HepG2 (cell line): ENCODE results near the gene CIITA. TPM values are rescaled to one million over a fixed set of nuclear protein-coding genes. Genes with fewer than 3 reads are reported as not detected.

Source experiments
- ATF2 ChIP-seq: sonication (generic); formaldehyde crosslinking; IDR thresholded peaks from 2 replicates; pipeline ENCODE4 v1.4.0; 2020; ENCODE audit warnings: missing genetic modification reagents
- CBX5 ChIP-seq: sonication (generic); formaldehyde crosslinking; IDR thresholded peaks from 2 replicates; pipeline ENCODE4 v1.4.0; 2020; ENCODE audit warnings: missing genetic modification reagents, borderline replicate concordance
- CTCF ChIP-seq: sonication (generic); formaldehyde crosslinking; IDR thresholded peaks from 2 replicates; pipeline ENCODE4 v1.5.0; 2020; ENCODE audit warnings: mild to moderate bottlenecking, missing genetic modification reagents, moderate library complexity
- ELF1 ChIP-seq: sonication (generic); formaldehyde crosslinking; IDR thresholded peaks from 2 replicates; pipeline ENCODE4 v1.4.0; 2020; ENCODE audit warnings: missing genetic modification reagents
- FOSL2 ChIP-seq: sonication (generic); formaldehyde crosslinking; IDR thresholded peaks from 2 replicates; pipeline ENCODE4 v1.4.0; 2020; ENCODE audit warnings: missing genetic modification reagents
- HOMEZ ChIP-seq: IDR thresholded peaks from 2 replicates; pipeline ENCODE4 v1.6.1; 2016; ENCODE audit warnings: low read depth
- JUN ChIP-seq: sonication (generic); formaldehyde crosslinking; IDR thresholded peaks from 2 replicates; pipeline ENCODE4 v1.4.0; 2020; ENCODE audit warnings: mild to moderate bottlenecking, missing genetic modification reagents
- KLF11 ChIP-seq: IDR thresholded peaks from 2 replicates; pipeline ENCODE4 v1.6.1; 2016; ENCODE audit warnings: missing compliant biosample characterization
- KLF13 ChIP-seq: sonication (generic); formaldehyde crosslinking; IDR thresholded peaks from 2 replicates; pipeline ENCODE4 v1.4.0; 2020; ENCODE audit warnings: mild to moderate bottlenecking, missing genetic modification reagents
- KMT2A ChIP-seq: sonication (generic); formaldehyde crosslinking; IDR thresholded peaks from 2 replicates; pipeline ENCODE4 v1.4.0; 2020; ENCODE audit warnings: missing genetic modification reagents
- MED1 ChIP-seq: sonication (generic); formaldehyde crosslinking; IDR thresholded peaks from 2 replicates; pipeline ENCODE4 v1.4.0; 2020; ENCODE audit warnings: missing genetic modification reagents
- MEIS1 ChIP-seq: sonication (generic); formaldehyde crosslinking; IDR thresholded peaks from 2 replicates; pipeline ENCODE4 v1.9.0; 2021; ENCODE audit warnings: mild to moderate bottlenecking, missing genetic modification reagents, moderate library complexity, borderline replicate concordance
- PHF8 ChIP-seq: sonication (generic); formaldehyde crosslinking; IDR thresholded peaks from 2 replicates; pipeline ENCODE4 v1.5.0; 2020; ENCODE audit warnings: missing genetic modification reagents
- PPARG ChIP-seq: conservative IDR thresholded peaks from 2 replicates; pipeline ENCODE4 v1.6.1; 2016; ENCODE audit warnings: missing biosample characterization, missing genetic modification reagents
- ZBTB8A ChIP-seq: sonication (generic); formaldehyde crosslinking; IDR thresholded peaks from 2 replicates; pipeline ENCODE4 v1.4.0; 2020; ENCODE audit warnings: mild to moderate bottlenecking, low read depth, missing genetic modification reagents, borderline replicate concordance
- ZNF124 ChIP-seq: sonication (generic); formaldehyde crosslinking; IDR thresholded peaks from 2 replicates; pipeline ENCODE4 v1.4.0; 2020; ENCODE audit warnings: missing genetic modification reagents
- ZNF160 ChIP-seq: sonication (generic); formaldehyde crosslinking; IDR thresholded peaks from 2 replicates; pipeline ENCODE4 v1.8.0; 2022; ENCODE audit warnings: mild to moderate bottlenecking, inconsistent platforms, missing genetic modification reagents
- ZNF256 ChIP-seq: sonication (generic); formaldehyde crosslinking; conservative IDR thresholded peaks from 2 replicates; pipeline ENCODE4 v1.4.0; 2020; ENCODE audit warnings: missing genetic modification reagents
- ZNF570 ChIP-seq: sonication (generic); formaldehyde crosslinking; IDR thresholded peaks from 2 replicates; pipeline ENCODE4 v1.4.0; 2020; ENCODE audit warnings: mild to moderate bottlenecking, missing genetic modification reagents, borderline replicate concordance
- ZNF841 ChIP-seq: sonication (generic); formaldehyde crosslinking; IDR thresholded peaks from 2 replicates; pipeline ENCODE4 v1.8.1; 2023; ENCODE audit warnings: missing genetic modification reagents, borderline replicate concordance
- ZSCAN9 ChIP-seq: IDR thresholded peaks from 2 replicates; pipeline ENCODE4 v1.6.1; 2016; ENCODE audit warnings: borderline replicate concordance
- ZUFSP ChIP-seq: sonication (generic); formaldehyde crosslinking; IDR thresholded peaks from 2 replicates; pipeline ENCODE4 v1.9.0; 2021; ENCODE audit warnings: missing genetic modification reagents, mild to moderate bottlenecking, borderline replicate concordance
- polyA plus RNA-seq, 8 experiments: library from polyadenylated mRNA; depleted of rRNA in 3 of 8; stranded (reverse) in 7 of 8; unstranded in 1 of 8; fragments of >200 nt; fragmentation: Illumina TruSeq in 4 of 8; extraction: Trizol in 4 of 8; gene quantifications; 2 replicates each; pipeline versions ENCODE4 v1.2.1 to v1.2.3, GENCODE V29; 2011 to 2016; ENCODE audit warnings: low read depth in 4 of 8, missing spikeins in 1 of 8, mixed read lengths in 1 of 8; ENCODE audit not compliant: insufficient read depth in 1 of 8
- total RNA-seq, 5 experiments: library from RNA; depleted of rRNA; stranded (reverse); fragments of >200 nt; fragmentation: Illumina TruSeq; extraction: Trizol; gene quantifications; 2 replicates each; pipeline ENCODE4 v1.2.3, GENCODE V29; 2016; ENCODE audit warnings: low read depth in 1 of 5

Gene CIITA
- total and polyA plus RNA-seq, 2 of the 13 experiments (the other 11 are each of a cell fraction or from before 2014, with no cell fraction given): 0.08 to 0.09 TPM

- TF ChIP-seq FOSL2 (no peak), ZNF124 (no peak), ZUFSP (CRISPR knock-in tag) (no peak), PHF8 (no peak), KLF11 (CRISPR knock-in tag) (no peak), ZBTB8A (no peak), ZNF160 (CRISPR knock-in tag) (no peak), ZSCAN9 (CRISPR knock-in tag) (0 out of 2 replicates have a peak, but pooled peaks have one; percentile 40), KLF13 (CRISPR knock-in tag) (no peak), ATF2 (CRISPR knock-in tag) (peak; percentile 33; the same call in 1 of the 2 replicates), HOMEZ (CRISPR knock-in tag) (no peak), CTCF (peak; percentile 88), PPARG (CRISPR knock-in tag) (no peak; the same call in 1 of the 2 replicates), ELF1 (CRISPR knock-in tag) (peak; percentile 32; the same call in 1 of the 2 replicates), JUN (CRISPR knock-in tag) (no peak), MED1 (CRISPR knock-in tag) (no peak), CBX5 (CRISPR knock-in tag) (no peak), MEIS1 (CRISPR knock-in tag) (no peak), ZNF256 (CRISPR knock-in tag) (no peak), ZNF841 (CRISPR knock-in tag) (no peak), ZNF570 (CRISPR knock-in tag) (no peak), KMT2A (CRISPR knock-in tag) (peak; percentile 33; the same call in 1 of the 2 replicates)
- TF ChIP-seq, all 625 proteins: peak for 41
Observed at GRCh38 chr16:10971560-10971961, 94.6 kb downstream of the CIITA start (continued).
